DMS153 treated with DMSO at 0.1 percent for 48 hours (cell line): ENCODE data around the gene SYN1.
"Not testable (repeated sequence)": the region's sequence is repeated elsewhere in the genome, so short reads cannot be mapped to it uniquely, and the experiment has no call there.

ENCODE experiments used
- DNase-seq: peaks from one replicate; lab custom pipeline; 2025; ENCODE audit not compliant: unreplicated experiment; lab: John Stamatoyannopoulos, UW

Gene SYN1

DNA sequence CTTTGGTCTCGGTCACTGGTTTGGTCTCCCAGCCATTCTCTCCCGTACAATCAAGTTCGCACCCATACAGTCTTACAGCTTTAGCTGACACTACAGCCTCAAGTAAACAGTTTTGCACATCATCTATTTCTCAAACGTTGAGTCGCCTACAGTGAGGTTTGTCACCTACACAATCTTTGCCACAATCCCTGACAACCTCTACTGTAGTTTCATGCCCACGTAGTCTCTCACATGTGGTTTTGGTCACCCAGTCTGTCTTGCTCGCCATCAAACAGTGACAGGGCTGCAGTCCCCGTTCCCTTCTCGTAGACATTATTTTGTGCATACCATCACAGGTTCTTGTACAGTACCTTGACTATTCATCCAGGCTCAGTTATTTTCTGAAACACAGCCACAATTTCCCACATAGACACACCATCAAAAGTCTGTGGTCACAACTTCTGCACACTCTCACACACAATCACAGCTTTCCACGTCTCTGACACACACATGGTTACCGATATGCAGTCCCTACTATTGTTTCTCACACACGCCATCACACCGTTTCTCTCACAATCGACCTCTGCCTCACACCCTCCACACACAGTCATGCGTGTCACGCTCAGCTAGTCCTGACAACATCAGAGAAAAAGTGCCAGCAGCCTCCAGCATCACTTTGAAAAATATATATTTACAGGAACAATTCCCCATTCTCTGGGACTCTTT, 15.4 kb upstream of the SYN1 start:
- DNase-seq, result no peak

DNA sequence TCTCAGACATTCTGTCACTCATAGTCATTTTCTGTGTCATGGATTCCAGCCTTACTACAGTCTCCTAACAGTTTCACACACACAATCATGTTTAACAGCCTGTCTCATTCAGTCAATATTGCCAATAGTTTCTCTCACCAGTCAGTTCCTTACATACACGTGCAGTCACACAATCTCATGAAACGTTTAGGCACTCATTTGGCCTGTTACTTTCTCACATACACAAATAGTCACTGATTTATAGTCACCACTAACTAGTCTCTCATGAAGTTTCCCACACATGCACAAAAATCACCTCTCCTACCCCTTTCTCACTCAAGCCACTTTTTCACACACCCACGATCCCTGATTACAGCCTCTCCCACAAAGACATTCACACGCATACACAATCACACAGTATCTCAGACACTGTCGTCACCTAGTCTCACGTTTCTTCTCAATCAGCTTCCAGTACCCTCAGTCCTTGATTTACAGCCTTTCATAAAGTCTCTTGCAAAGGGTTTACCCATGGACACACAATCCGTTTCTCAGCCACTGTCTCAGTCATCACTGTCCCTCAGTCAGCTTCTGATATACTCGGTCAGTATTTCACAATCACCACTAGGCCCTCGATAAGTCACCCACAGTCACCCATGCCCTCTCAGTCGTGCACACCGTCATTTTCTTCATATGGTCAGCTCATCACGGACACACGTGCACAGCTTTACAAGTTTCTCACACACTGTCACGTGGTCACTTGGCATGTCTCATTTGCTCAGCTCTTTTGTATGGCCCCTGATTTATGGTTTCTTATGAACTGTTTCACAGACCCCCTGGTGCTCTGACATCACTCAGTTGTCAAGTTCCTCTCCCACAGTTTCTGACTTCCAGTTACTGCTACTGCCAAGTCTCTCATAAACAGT, 14.3 kb upstream of the SYN1 start:
- no peak for DNase-seq

DNA sequence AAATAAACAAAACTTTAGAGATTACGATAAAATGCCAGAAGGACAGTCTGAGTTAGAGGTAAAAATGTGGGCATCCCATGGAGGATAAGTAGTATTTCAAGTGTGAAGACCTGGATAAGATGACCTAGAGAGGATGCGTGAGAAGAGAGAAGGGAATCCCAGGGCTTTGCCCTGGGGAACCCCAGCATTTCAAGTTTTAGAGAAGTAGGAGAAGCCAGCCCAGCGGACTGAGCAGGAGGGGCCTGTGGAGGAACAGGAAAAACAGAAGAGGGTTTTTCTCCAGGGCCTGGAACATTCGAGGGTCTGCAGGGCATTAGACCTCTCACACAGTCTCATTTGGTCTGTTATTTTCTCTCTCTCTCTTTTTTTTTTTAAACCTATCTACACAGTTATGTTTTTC, 13.0 kb upstream of the SYN1 start:
- no peak for DNase-seq

DNA sequence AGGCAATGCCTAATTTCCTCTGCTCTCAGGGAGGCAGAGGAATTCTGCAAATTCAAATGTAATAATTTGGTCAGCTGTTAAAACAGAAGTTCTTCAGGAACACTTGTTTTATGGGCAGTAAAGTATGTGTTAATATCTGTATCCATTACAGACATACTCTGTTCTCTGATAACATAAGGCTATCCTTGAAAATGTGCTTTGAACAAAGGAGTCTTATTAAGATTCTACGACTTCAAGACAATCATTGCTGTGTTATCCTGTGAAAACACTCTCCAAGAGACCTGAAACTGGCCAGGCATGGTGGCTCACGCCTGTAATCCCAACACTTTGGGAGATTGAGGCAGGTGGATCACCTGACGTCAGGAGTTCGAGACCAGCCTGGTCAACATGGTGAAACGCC, 12.0 kb upstream of the SYN1 start:
- DNase-seq, result no peak

DNA sequence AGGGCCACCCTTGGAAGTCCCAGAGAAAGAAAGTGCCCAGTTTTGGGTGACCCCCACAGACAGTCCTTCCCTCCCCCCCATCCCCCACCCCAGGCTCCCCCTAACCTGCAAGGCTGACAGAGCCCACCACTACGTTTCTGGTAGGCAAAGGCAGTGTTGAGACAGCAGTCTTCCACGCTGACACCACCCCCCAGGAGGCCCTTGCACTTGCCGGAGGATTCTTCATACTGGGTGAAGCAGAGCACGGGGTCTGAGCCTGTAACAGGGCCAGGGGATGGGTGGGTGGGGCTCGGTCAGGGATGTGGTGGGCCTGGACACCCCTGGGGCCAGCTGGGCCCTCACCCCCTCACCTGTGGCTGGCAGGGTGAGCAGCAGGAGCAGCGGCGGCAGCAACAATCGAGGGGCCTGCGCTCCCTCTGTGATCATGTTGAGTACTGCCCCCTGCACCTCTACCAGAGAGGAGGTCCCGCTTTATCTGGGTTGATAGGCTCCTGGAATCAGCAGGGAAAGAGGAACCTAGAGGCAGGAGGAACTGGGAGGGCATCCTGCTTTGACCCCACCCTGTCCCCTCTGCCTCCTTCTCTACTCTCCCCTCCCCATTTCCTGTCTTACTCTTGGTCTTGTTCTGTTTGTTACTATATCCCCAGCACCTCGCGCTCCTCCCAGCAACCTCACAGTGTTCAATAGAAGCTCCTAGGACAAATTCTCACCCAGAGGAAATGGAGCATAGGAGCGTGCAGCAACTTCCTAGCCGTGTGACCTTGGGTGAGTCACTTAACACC, 10.0 kb upstream of the SYN1 start, which contains the start of gene CFP:
Gene CFP (minus strand): TSS at position 512 of the 782 bp plus-strand sequence. CDS start 86 bp downstream, at position 426.
- DNase-seq, result no peak

DNA sequence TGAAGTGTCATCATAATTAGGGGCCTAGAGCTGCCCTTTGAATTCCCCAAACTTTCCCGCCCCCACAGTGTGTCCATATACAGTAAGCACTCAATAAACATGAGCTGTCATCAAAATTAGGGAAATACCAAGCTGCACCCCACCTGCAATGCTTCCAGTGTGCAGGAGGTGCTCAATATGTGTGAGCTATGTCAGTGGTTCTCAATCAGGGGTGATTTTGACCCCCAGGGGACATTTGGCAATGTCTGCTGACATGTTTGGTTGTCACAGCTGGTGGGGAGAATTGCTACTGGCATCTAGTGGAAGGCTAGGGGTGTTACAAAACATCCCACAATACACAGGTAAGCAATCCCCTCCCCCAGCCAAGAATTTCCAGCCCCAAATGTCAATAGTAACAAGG, 9.3 kb upstream of the SYN1 start:
- DNase-seq, result no peak

DNA sequence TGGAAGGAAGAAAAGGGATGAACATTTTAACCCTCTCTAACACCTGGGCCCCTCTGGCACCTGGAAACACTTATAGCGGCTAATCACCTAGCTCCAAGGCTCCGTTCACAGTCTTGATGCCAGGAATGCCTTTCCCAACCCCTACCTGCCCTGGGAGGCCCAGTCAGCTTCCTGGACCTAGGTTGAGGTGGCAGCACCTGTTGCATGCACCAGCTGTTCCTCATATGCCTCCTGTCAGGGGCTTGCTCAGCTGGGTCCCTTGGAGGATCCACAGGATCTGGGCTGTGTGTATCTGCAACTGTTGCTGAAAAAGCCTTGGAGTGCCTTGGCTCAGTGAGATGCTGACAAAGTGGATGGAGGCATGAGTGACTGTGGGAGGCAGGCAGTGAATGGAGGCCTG, 5.7 kb upstream of the SYN1 start:
- DNase-seq, result no peak

DNA sequence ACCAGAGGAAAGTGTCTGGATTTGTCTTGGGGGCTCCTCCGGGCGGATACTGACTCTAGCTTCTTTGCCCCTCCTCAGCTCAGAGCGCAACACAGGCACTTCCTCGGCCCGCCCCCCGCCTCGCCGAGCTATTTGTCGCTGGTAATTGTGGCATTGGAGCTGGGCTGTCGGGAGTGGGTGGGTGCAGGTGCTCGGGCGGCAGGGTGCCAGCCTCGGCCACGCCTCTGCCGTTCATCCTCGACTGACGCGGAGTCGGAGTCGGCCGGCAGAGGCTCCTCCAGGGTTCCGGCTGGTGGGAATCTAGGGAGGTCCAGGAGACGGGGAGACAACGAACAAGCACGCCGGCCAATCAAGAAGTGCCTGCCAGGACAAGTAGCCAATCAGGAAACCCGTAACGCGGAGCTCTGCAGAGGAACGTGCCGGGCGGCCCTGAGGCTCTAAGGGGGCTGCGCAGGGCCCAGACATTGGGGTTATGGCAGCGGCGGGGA, 3.9 kb upstream of the SYN1 start:
- peak; percentile 46 for DNase-seq

DNA sequence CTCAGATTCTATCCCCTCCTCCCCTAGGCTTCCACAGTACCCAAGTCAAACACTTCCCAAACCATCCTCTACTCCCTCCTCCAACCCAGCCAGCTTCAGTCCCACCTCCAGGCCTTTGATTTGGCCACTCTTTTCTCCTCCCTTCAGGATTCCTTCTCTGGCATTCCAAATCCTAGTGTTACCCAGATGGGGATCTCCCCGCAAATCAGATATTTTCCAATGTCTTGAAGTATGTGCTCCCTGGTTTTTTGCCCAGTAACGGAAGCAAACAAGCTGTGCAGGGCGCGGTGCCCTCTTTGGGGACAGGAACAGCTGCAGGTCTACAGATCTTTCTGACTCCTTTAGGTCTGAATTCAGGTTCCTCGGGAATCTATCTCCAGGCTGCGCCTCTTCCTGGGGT, 2.2 kb upstream of the SYN1 start:
- DNase-seq, result no peak

DNA sequence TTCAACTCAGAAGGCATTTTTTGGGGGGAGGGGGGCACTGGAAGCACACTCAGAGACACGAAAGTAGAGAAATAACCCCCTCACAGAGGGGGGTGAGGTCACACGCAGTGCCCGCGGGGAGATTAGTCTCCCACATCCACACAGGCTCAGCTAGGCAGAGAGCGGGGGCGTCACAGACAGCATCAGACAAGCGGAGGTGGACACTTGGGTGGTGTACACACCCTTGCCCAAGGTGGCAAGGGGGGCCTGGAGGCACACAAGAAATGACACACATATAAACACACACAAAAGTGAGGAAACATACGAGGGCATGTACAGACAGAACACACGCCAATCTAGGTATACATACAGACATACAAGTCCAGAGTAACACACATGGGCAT, 637 bp upstream of the SYN1 start:
- DNase-seq, result no peak

DNA sequence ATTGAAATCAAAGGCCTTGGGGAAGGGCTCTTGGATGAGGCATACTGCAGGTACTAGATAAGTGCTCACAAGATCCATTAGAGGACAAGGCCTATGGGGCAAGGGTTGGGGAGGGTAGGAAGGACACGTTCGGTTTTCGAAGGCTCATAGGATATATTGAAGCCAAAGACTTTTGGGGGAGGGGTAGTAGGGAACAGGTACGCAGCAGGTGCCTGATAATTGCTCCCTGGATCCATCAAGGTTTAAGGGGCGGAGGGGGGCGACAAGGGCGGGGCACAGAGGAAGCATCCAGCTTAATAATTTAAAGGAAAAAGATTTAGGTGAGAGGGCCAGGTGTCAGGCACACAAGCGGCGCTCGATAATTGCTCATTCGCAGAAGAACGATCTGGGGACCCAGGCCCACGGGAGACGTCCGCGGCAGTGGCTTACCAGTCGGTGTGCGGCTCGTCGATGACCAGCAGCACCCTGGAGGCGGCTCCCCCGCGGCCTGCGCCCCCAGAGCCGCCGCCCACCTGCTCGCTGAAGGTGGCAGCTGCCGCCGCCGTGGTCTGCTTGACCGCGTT, 653 bp downstream of the SYN1 start:
- DNase-seq, result no peak

DNA sequence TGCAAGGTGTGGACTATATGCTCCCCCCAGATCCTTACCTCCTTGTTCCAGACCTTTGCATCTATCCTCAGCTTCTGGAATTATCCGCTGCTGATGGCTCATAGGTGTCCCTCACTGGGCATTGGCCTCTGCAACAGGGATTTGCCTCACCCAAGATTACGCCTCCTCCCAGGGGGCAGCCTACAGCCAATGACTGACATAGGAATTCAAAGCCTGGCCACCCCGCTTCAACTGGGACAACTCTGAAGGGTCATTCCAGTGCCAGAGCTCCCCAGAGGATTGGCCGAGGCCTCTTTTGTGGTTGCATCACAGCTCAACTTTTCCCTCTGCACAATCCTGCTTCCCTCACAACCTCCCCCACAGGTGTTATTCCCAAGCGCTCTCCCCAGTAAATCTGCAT, 5.0 kb downstream of the SYN1 start:
- no peak for DNase-seq

DNA sequence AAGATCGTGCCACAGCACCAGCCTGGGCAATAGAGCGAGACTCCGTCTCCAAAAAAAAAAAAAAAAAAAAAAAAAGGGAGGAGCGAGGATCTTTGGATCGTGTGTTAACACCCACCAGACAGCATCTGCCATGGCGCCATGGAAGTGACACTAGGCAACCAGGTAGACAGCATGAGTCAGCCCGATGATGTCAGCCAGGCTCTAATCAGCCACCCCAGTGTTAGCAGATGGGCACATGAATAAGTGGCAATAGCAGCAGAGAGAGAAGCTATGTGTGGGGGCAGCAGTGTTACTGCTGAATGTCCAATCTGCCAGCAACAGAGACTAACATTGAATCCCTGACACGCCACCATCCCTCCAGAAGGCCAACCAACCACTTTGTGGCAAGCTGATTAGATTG, 6.6 kb downstream of the SYN1 start:
- DNase-seq, result no peak

DNA sequence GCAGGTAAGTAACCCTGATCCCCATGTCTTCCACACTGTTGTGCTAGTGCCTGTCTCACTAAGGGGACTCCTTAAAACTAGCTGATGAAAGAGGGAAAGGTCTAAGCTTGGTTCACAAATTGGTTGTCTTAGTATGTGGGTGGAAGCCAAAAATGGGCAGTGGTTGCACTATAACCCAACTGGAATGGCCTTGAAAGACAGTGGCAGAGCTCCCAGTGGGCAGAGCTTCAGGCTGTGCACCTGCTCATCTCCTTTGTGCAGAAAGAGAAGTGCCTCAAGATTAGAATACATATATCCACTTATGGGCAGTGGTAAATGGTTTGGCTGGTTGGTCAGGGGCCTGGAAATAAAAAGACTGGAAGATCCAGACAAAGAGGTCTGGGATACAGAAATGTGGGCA, 7.2 kb downstream of the SYN1 start:
- DNase-seq, result no peak

DNA sequence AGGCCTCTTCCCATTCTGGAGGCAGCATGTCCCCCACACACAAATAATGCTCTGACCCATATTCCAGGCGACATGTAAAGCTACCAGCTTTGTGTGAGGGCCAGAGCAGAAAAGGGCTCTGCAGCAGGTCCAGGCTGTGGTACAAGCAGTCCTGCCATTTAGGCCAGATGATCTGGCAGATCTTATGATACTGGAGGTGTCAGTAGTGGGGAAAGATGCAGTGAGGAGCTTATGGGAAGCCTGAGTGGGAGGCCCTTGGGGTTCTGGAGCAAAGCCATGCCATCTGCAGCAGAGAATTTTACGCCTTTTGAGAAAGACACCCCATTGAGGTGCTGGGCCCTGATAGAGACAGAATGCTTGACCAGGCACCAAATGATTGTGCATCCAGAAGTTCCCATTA, 7.7 kb downstream of the SYN1 start:
- DNase-seq, result no peak

DNA sequence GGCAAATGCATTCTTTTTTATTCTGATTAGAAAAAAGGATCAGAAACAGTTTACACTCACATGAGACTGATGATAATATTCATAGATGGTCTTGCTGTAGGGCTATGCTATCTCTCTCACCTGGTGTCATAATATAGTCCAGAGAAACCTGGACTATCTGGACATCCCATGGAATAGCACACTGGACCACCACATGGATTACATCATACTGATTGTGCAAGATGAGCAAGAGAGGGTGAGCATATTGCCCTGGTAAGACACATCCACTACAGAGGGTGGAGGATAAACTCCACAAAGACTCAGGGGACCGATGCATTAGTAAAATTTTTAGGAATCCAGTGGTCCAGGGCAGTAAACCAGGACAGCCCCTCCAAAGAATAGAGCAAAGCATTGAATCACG, 8.2 kb downstream of the SYN1 start:
- DNase-seq, result no peak

DNA sequence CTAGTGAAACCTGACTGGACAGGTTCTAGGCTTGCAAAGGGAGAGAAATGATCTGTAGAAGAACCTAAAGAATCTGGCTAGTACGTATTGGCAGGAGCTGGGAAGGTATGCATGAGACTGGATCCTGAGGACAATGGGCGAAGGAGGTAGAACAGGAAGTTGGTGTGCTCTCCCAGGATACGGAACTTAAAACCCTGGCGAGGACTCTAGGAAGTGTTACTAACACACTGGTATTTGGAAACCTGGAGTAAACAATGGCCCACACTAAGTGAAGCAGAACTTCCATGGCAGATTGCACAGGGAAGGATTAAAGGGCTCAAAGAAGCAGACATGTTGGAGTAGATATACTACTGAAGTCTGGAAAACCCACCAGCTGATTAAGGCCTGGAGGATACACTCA, 9.1 kb downstream of the SYN1 start:
- DNase-seq, result no peak

DNA sequence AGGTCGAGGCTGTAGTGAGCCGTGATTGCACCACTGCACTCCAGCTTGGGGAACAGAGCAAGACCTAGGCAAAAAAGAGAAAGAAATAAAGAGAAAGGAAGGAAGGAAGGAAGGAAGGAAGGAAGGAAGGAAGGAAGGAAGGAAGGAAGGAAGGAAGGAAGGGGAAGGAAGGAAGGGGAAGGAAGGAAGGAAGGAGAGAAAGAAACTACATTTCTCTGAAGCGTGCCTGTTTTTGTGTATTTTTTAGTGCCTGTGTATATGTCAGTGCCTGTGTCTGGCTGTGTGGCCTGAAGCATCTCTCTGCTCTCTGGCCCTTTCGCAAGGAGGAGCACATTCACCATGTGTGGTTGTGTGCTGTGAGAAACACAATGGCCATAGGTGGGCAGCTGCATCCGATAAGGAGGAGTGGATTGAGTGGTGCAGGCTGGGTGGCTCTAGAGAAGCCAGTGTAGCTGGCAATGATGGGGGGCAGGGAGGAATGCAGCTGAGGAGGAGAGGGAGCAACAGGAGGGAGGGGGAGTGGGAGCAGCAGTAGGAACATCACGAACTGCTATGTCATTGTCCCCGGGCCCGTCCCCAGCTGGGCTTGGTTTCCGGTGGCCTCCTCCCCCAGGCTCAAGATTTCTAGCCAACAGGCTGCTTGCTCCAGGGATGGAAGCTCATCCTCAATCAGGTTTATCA, 11.4 kb downstream of the SYN1 start:
- no peak for DNase-seq

DNA sequence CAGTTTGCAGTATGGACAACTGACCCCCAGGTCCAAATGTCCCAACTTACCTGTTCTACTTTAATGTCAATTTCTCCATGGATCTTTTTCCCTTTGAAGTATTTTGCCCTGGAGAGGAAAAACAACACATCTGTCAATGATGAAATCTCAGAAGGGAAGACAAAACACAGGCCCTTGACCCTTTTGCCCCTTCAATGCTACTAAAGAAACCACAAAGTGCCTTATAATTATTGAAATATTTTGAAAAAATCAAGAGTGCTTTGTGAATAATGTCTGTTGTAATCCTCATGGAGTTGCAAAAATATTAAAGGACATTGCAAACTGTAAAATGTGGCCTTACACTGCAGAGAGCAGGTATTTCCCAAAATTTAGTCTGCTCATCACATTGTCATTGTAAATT, 12.6 kb downstream of the SYN1 start:
- DNase-seq, result no peak

DNA sequence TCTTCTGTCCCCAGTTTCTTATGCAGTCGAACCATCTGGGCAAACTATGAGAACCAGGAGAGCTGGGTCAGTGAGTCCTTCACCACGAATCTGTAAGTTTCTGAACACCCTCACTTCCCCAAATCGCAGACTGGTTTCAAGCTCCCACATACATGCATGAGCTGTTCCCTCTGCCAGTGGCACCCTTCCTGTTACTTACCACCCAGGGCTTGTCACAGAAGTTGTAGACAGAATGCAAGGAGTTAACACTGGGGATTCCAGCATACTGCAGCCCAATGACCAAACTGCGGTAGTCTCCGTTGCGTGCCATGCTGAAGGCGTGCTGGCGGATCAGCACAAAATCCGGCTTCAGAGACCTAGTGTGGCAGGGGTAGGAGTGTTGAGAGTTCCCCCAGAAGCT, 14.6 kb downstream of the SYN1 start:
- DNase-seq, result no peak

DNA sequence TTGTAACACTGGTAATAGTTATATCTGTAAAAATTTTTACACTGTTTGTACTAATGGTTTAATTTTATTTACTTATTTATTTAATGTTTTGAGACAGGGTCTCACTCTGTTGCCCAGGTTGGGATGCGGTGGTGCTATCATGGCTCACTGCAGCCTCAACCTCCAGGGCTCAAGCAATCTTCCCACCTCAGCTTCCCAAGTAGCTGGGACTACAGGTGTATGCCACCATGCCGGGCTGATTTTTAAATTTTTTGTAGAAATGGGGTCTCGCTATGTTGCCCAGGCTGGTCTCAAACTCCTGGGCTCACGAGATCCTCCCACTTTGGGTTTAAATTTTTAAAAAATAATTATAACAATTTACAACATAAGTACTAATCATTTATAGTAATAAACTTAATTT, 16.5 kb downstream of the SYN1 start:
- DNase-seq, result not testable (repeated sequence)
